T-cell (primary cell): ENCODE results near the gene SCCPDH. TPM values are rescaled to one million over a fixed set of nuclear protein-coding genes. Genes with fewer than 3 reads are reported as not detected.

Source experiments
- ATAC-seq, 4 experiments: fragments of 200-7000 bp in 3 of 4; fragments of 150-1000 bp in 1 of 4; cut with Tn5 transposase; replicated peaks in 1 of 4; 1 replicate in 3 of 4; 2 replicates in 1 of 4; pipeline ENCODE4 v1.10.0; 2021; ENCODE audit warnings: moderate library complexity in 3 of 4, mild to moderate bottlenecking in 2 of 4, moderate number of reproducible peaks in 1 of 4
- CTCF ChIA-PET, 2 donors: fragments of 300-600 bp; sonication (Branson Sonifier 250); formaldehyde crosslinking; loops; one replicate each; lab custom pipeline; 2022; ENCODE audit warnings: antibody characterized with exemption in 2 of 2; lab: Charles Lee
- POLR2A ChIA-PET, 2 donors: fragments of 300-600 bp; sonication (Branson Sonifier 250); formaldehyde crosslinking; loops; one replicate each; lab custom pipeline; 2022; ENCODE audit warnings: antibody characterized with exemption in 2 of 2; lab: Charles Lee
- DNase-seq, 35 experiments: peaks; one replicate each; pipeline versions ENCODE4 v3.0.0 to v3.0.0-alpha.2; 2013 to 2023
- H3K27ac ChIP-seq: one replicate; pipeline ENCODE4 v1.5.1; 2013; ENCODE audit warnings: low read length
- H3K27me3 ChIP-seq, 2 experiments: replicated peaks in 1 of 2; 1 replicate in 1 of 2; 2 replicates in 1 of 2; pipeline versions ENCODE4 v1.6.1 to v1.7.0; 2013; ENCODE audit warnings: low read length in 1 of 2, mixed read lengths in 1 of 2; ENCODE audit not compliant: control insufficient read depth in 2 of 2, insufficient read depth in 2 of 2; ENCODE audit errors: extremely low read depth in 1 of 2
- H3K36me3 ChIP-seq, 2 donors: 1 replicate in 1 of 2; 2 replicates in 1 of 2; pipeline versions ENCODE4 v1.6.1 to v1.7.0; 2013; ENCODE audit warnings: low read length in 1 of 2; ENCODE audit not compliant: control insufficient read depth in 2 of 2, insufficient read depth in 1 of 2; ENCODE audit errors: extremely low read depth in 1 of 2
- H3K4me1 ChIP-seq, 2 experiments: 1 replicate in 1 of 2; 2 replicates in 1 of 2; pipeline versions ENCODE4 v1.6.1 to v1.7.0; 2013; ENCODE audit warnings: low read length in 2 of 2, mixed read lengths in 1 of 2; ENCODE audit not compliant: insufficient read depth in 2 of 2, control insufficient read depth in 1 of 2; ENCODE audit errors: extremely low read depth in 1 of 2
- H3K4me3 ChIP-seq, 2 donors: 1 replicate in 1 of 2; 2 replicates in 1 of 2; pipeline versions ENCODE4 v1.5.1 to v1.7.0; 2013; ENCODE audit warnings: mild to moderate bottlenecking in 2 of 2, low read length in 1 of 2, moderate library complexity in 1 of 2; ENCODE audit not compliant: control insufficient read depth in 1 of 2; ENCODE audit errors: extremely low read depth in 1 of 2
- H3K9me3 ChIP-seq: 2 replicates; pipeline ENCODE4 v1.7.0; 2013
- H3K27ac Mint-ChIP-seq, 2 donors: one replicate each; pipeline ENCODE4 v1.8.0; 2020 to 2021; ENCODE audit warnings: mild to moderate bottlenecking in 2 of 2, mixed read lengths in 2 of 2
- H3K27me3 Mint-ChIP-seq, 2 donors: one replicate each; pipeline ENCODE4 v1.8.0; 2021 to 2022; ENCODE audit warnings: mixed read lengths in 2 of 2
- H3K36me3 Mint-ChIP-seq: one replicate; pipeline ENCODE4 v1.8.0; 2021; ENCODE audit warnings: mixed read lengths
- H3K4me1 Mint-ChIP-seq, 3 donors: one replicate each; pipeline ENCODE4 v1.8.0; 2020 to 2022; ENCODE audit warnings: mixed read lengths in 3 of 3, mild to moderate bottlenecking in 1 of 3
- H3K4me3 Mint-ChIP-seq, 3 donors: one replicate each; pipeline ENCODE4 v1.8.0; 2020 to 2022; ENCODE audit warnings: mild to moderate bottlenecking in 3 of 3, mixed read lengths in 3 of 3, moderate library complexity in 3 of 3
- H3K9me3 Mint-ChIP-seq, 3 donors: one replicate each; pipeline ENCODE4 v1.8.0; 2020 to 2022; ENCODE audit warnings: mixed read lengths in 3 of 3
- WGBS: methylation state at CpG from one replicate; pipeline ENCODE4 v1.1.5; 2013; ENCODE audit warnings: missing lambda C conversion rate; ENCODE audit not compliant: insufficient coverage; 5-methylcytosine and 5-hydroxymethylcytosine counted together
- total RNA-seq, 35 experiments: library from RNA in 6 of 35; stranded (reverse) in 6 of 35; fragments of 120-200 nt in 1 of 35; gene quantifications; one replicate each; pipeline versions ENCODE4 v1.2.1 to v1.2.4 and lab custom pipeline; 2013 to 2026

SCCPDH gene
- total RNA-seq, 5 donors from 2014 or later (not counting 1 experiment from before 2014, with no cell fraction given) = 3.7 to 6.2 (median 4.5) TPM

GRCh38 chr1:246681900-246682895 lies 42.0 kb upstream of the SCCPDH start:
- Histone ChIP-seq H3K27me3 (no peaks in the 10 kb centered on the region), H3K36me3 (no peaks in the 10 kb centered on the region), H3K4me3 (no peak overlapping the region), H3K27ac (no peak overlapping the region), H3K9me3 (no peaks in the 10 kb centered on the region), H3K4me1 (no peaks in the 10 kb centered on the region)
- 97% methylated on average over 7 of the region's 15 CpGs for WGBS
- H3K4me3 Mint-ChIP-seq = no peak overlapping the region
- H3K27ac Mint-ChIP-seq = no peak overlapping the region
- H3K27me3 Mint-ChIP-seq = no peaks in the 10 kb centered on the region
- CTCF ChIA-PET = interaction anchor here in 1 of 2 donors (0.6 kb wide), 1 partner anchor 108 kb away, joined by 3 read pairs; no protein-coding TSS in a partner anchor
- no peaks in the 10 kb centered on the region for H3K9me3 Mint-ChIP-seq
- no peak for DNase-seq
- peaks cover 5% of the 10 kb centered on the region for H3K36me3 Mint-ChIP-seq
- no peaks in the 10 kb centered on the region for H3K4me1 Mint-ChIP-seq
- POLR2A ChIA-PET = interaction anchor here in 1 of 2 donors (0.5 kb wide), 1 partner anchor 48 kb away, joined by 3 read pairs; no protein-coding TSS in a partner anchor
- ATAC-seq = no peak

DNA sequence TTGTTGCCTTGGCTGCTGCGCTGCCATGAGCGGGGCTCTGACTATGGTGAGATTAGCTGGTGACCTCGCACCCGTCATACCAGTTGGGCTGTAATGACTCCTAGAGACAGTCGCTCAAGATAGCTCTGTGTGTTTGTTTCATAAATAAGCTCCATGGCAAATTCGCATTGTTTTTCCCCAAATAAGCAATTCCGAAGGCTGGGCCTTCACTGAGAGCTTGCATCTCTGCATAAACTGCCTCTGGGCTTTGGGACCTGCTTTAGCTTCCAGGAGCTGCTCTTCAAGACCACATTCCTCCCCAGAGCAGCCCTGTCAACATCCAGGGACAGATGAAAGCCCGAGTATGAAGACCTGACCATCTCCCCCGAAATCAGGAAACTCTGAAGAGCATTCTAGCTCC lies 40.7 kb upstream of the SCCPDH start:
- no peak overlapping the region for H3K27ac ChIP-seq
- H3K36me3 ChIP-seq = no peaks in the 10 kb centered on the region
- Mint-ChIP-seq H3K4me1 (no peaks in the 10 kb centered on the region), H3K27me3 (no peaks in the 10 kb centered on the region), H3K9me3 (no peaks in the 10 kb centered on the region), H3K4me3 (no peak overlapping the region), H3K36me3 (peaks cover 5% of the 10 kb centered on the region), H3K27ac (no peak overlapping the region)
- CTCF ChIA-PET = no interaction called here
- H3K4me3 ChIP-seq = no peak overlapping the region
- DNase-seq = no peak
- WGBS = 88% methylated on average over 7 of the region's 9 CpGs
- POLR2A ChIA-PET = interaction anchor here in 1 of 2 donors (0.5 kb wide), 1 partner anchor 236 kb away, joined by 3 read pairs; no protein-coding TSS in a partner anchor
- no peaks in the 10 kb centered on the region for H3K4me1 ChIP-seq
- H3K9me3 ChIP-seq = no peaks in the 10 kb centered on the region
- no peak for ATAC-seq
- H3K27me3 ChIP-seq = no peaks in the 10 kb centered on the region

- 91% methylated on average over 14 of the region's 14 CpGs for WGBS
- no peaks in the 10 kb centered on the region for H3K36me3 ChIP-seq
- Mint-ChIP-seq H3K27me3 (no peaks in the 10 kb centered on the region), H3K4me1 (peaks cover 0 to 7% (median 2%) of the 10 kb centered on the region in 3 donors), H3K4me3 (no peak overlapping the region), H3K36me3 (peaks cover 5% of the 10 kb centered on the region), H3K9me3 (no peaks in the 10 kb centered on the region), H3K27ac (no peak overlapping the region)
- DNase-seq (no peak), ATAC-seq (no peak)
- H3K4me3 ChIP-seq = no peak overlapping the region
- H3K4me1 ChIP-seq = peaks cover 0 to 4% of the 10 kb centered on the region in 2 experiments
- no peak overlapping the region for H3K27ac ChIP-seq
- ChIA-PET CTCF (no interaction called here), POLR2A (interaction anchor here in 1 of 2 donors (0.5 kb wide), 1 partner anchor 397 kb away, joined by 3 read pairs; no protein-coding TSS in a partner anchor)
- no peaks in the 10 kb centered on the region for H3K9me3 ChIP-seq
- H3K27me3 ChIP-seq = peaks cover 0 to 14% of the 10 kb centered on the region in 2 experiments
Observed at GRCh38 chr1:246687002-246687401, 37.2 kb upstream of the SCCPDH start.

- Histone ChIP-seq H3K27me3 (peaks cover 0 to 14% of the 10 kb centered on the region in 2 experiments), H3K9me3 (no peaks in the 10 kb centered on the region), H3K4me3 (no peak overlapping the region), H3K4me1 (peaks cover 0 to 4% of the 10 kb centered on the region in 2 experiments), H3K36me3 (no peaks in the 10 kb centered on the region), H3K27ac (no peak overlapping the region)
- Mint-ChIP-seq H3K36me3 (peaks cover 2% of the 10 kb centered on the region), H3K4me3 (no peak overlapping the region), H3K9me3 (peaks cover 0 to 6% (median 0%) of the 10 kb centered on the region in 3 donors), H3K27ac (no peak overlapping the region), H3K4me1 (peaks cover 0 to 7% (median 2%) of the 10 kb centered on the region in 3 donors), H3K27me3 (no peaks in the 10 kb centered on the region)
- DNase-seq (peak in 28 of 35 experiments; percentile 4 to 67 (median 21)), ATAC-seq (peak; percentile 53 to 86 (median 72))
- 16% methylated on average over 9 of the region's 16 CpGs for WGBS
- POLR2A ChIA-PET = no interaction called here
- CTCF ChIA-PET = interaction anchor here (0.5 to 0.7 kb wide), 4 partner anchors 20 to 285 kb away, joined by 3 to 5 read pairs (median 3); no protein-coding TSS in a partner anchor
Observed at GRCh38 chr1:246689409-246690008, 34.7 kb upstream of the SCCPDH start.

DNA sequence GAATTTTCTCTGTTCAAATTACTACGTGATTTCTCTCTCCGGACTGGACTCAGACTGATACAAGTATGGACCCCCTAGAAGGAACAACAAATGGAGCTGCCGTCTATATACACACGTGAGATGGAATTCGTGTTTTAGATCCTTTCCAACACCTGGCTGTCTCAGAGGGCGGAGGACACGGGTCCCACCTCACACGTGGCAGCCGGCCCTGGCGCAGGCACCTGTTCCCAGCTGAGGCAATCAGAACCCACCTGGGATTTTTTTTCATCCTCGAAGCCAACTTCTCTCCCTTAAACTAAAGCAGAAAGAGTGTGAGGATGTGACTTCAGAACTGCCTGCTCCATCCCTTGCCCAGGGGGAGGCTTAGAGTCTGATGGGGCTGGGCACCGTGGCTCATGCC lies 34.1 kb upstream of the SCCPDH start:
- H3K27me3 ChIP-seq = peaks cover 0 to 14% of the 10 kb centered on the region in 2 experiments
- H3K4me3 ChIP-seq = no peak overlapping the region
- no peak for DNase-seq
- WGBS = 87% methylated on average over 10 of the region's 12 CpGs
- Mint-ChIP-seq H3K4me1 (peaks cover 0 to 7% (median 2%) of the 10 kb centered on the region in 3 donors), H3K4me3 (no peak overlapping the region), H3K9me3 (peaks cover 0 to 10% (median 0%) of the 10 kb centered on the region in 3 donors), H3K27me3 (no peaks in the 10 kb centered on the region), H3K27ac (no peak overlapping the region), H3K36me3 (peaks cover 4% of the 10 kb centered on the region)
- no peak for ATAC-seq
- no peaks in the 10 kb centered on the region for H3K36me3 ChIP-seq
- H3K4me1 ChIP-seq = peaks cover 0 to 4% of the 10 kb centered on the region in 2 experiments
- POLR2A ChIA-PET = no interaction called here
- CTCF ChIA-PET = no interaction called here
- no peak overlapping the region for H3K27ac ChIP-seq
- H3K9me3 ChIP-seq = no peaks in the 10 kb centered on the region
